Left ventricle myocardium inferior (tissue), 1 donor: ENCODE data around the gene QPCT. TPM values are rescaled to one million over a fixed set of nuclear protein-coding genes. Genes with fewer than 3 reads are reported as not detected.
A peak's percentile ranks its signal among the peaks of the same experiment; 100 is the strongest.

Experiments
- DNase-seq: peaks from one replicate; pipeline ENCODE4 v3.0.0-alpha.2; 2020
- H3K27ac ChIP-seq: fragments of 200-600 bp; replicated peaks from 2 replicates; pipeline ENCODE4 v1.8.0; 2021
- H3K27me3 ChIP-seq: fragments of 200-600 bp; 2 replicates; pipeline ENCODE4 v1.8.0; 2021; ENCODE audit warnings: low read depth
- H3K36me3 ChIP-seq: fragments of 200-600 bp; 2 replicates; pipeline ENCODE4 v1.8.0; 2021
- H3K4me1 ChIP-seq: fragments of 200-600 bp; 2 replicates; pipeline ENCODE4 v1.8.0; 2021
- H3K4me3 ChIP-seq: fragments of 200-600 bp; 2 replicates; pipeline ENCODE4 v1.8.0; 2021; ENCODE audit warnings: mild to moderate bottlenecking, moderate library complexity
- H3K9me3 ChIP-seq: fragments of 200-600 bp; replicated peaks from 2 replicates; pipeline ENCODE4 v1.8.0; 2021
- CTCF ChIP-seq: fragments of 200-600 bp; IDR thresholded peaks from 2 replicates; pipeline ENCODE4 v1.8.0; 2021; ENCODE audit warnings: antibody characterized with exemption, mild to moderate bottlenecking, borderline replicate concordance
- intact Hi-C: fragments of 100-400 bp; cut with micrococcal nuclease; formaldehyde crosslinking; loops from one replicate; pipeline ENCODE4 v1.11.0; 2022
- total RNA-seq: library from RNA; stranded (reverse); fragmentation: NEBNext Ultra II Directional; extraction: Animal tissue kit (Norgen Biotek cat#: 25700); gene quantifications from one replicate; pipeline ENCODE4 v1.2.1, GENCODE V29; 2021
- donor health status: DM: no; HTN: yes; CAD: no; lungs with severe emphysema.

QPCT gene
- total RNA-seq, 1 donor from 2014 or later: 2.0 TPM

GRCh38 chr2:37387148-37387835 lies 42.9 kb downstream of the QPCT start:
- Histone ChIP-seq H3K9me3 (no peaks in the 10 kb centered on the region), H3K4me3 (no peak overlapping the region), H3K27me3 (no peaks in the 10 kb centered on the region), H3K36me3 (no peaks in the 10 kb centered on the region), H3K27ac (no peak overlapping the region), H3K4me1 (peaks cover 17% of the 10 kb centered on the region)
- TF ChIP-seq CTCF: no peak
- intact Hi-C loops: no loop called here
- DNase-seq: no peak

- no peaks in the 10 kb centered on the region for H3K36me3 ChIP-seq
- no peaks in the 10 kb centered on the region for H3K9me3 ChIP-seq
- no peaks in the 10 kb centered on the region for H3K27me3 ChIP-seq
- peaks cover 17% of the 10 kb centered on the region for H3K4me1 ChIP-seq
- intact Hi-C loops: no loop called here
- H3K4me3 ChIP-seq: no peak overlapping the region
- no peak overlapping the region for H3K27ac ChIP-seq
- no peak for DNase-seq
- TF ChIP-seq CTCF: no peak
Observed at GRCh38 chr2:37388074-37388473, 43.6 kb downstream of the QPCT start.

GRCh38 chr2:37389395-37389794 lies 45.0 kb downstream of the QPCT start:
- no peak overlapping the region for H3K4me3 ChIP-seq
- H3K36me3 ChIP-seq: no peaks in the 10 kb centered on the region
- intact Hi-C loops: no loop called here
- H3K27ac ChIP-seq: no peak overlapping the region
- TF ChIP-seq CTCF: no peak
- H3K27me3 ChIP-seq: no peaks in the 10 kb centered on the region
- no peak for DNase-seq
- peaks cover 17% of the 10 kb centered on the region for H3K4me1 ChIP-seq
- H3K9me3 ChIP-seq: no peaks in the 10 kb centered on the region

GRCh38 chr2:37389989-37390765 lies 45.7 kb downstream of the QPCT start:
- H3K4me1 ChIP-seq: peaks cover 17% of the 10 kb centered on the region
- intact Hi-C loops: no loop called here
- DNase-seq: no peak
- no peaks in the 10 kb centered on the region for H3K9me3 ChIP-seq
- H3K27me3 ChIP-seq: no peaks in the 10 kb centered on the region
- no peak for TF ChIP-seq CTCF
- H3K4me3 ChIP-seq: no peak overlapping the region
- peak overlapping the region; percentile 63 for H3K27ac ChIP-seq
- H3K36me3 ChIP-seq: no peaks in the 10 kb centered on the region

GRCh38 chr2:37390777-37391176 lies 46.3 kb downstream of the QPCT start:
- intact Hi-C loops: no loop called here
- Histone ChIP-seq H3K36me3 (no peaks in the 10 kb centered on the region), H3K9me3 (no peaks in the 10 kb centered on the region), H3K4me3 (no peak overlapping the region), H3K27me3 (no peaks in the 10 kb centered on the region), H3K27ac (peak overlapping the region; percentile 63), H3K4me1 (peaks cover 17% of the 10 kb centered on the region)
- TF ChIP-seq CTCF: no peak
- DNase-seq: no peak
